ENCODE data around the gene GAPT.

The GAPT gene

GRCh38 chr5:58491216-58491892 is at the start of gene GAPT:
Gene GAPT, plus strand, starts transcription at chr5:58491435. Its CDS starts 3,102 bp downstream, at chr5:58494537.
- no peak for DNase-seq

- no peak for DNase-seq
Observed at GRCh38 chr5:58444805-58445204, 46.4 kb upstream of the GAPT start.

GRCh38 chr5:58446024-58446423 is 45.2 kb upstream of the GAPT start:
- no peak for DNase-seq

GRCh38 chr5:58447226-58447625 is 44.0 kb upstream of the GAPT start:
- no peak for DNase-seq

- no peak for DNase-seq
Observed at GRCh38 chr5:58450018-58450417, 41.2 kb upstream of the GAPT start.

GRCh38 chr5:58450811-58451629 is 40.2 kb upstream of the GAPT start:
- no peak for DNase-seq

- DNase-seq = no peak
Observed at GRCh38 chr5:58451732-58452565, 39.3 kb upstream of the GAPT start.

- no peak for DNase-seq
Observed at GRCh38 chr5:58452566-58453258, 38.5 kb upstream of the GAPT start.

- DNase-seq = no peak
Observed at GRCh38 chr5:58453306-58453705, 37.9 kb upstream of the GAPT start.

- no peak for DNase-seq
Observed at GRCh38 chr5:58454025-58454424, 37.2 kb upstream of the GAPT start.

- DNase-seq = no peak
Observed at GRCh38 chr5:58455066-58455465, 36.2 kb upstream of the GAPT start.

- DNase-seq = no peak
Observed at GRCh38 chr5:58455480-58455879, 35.8 kb upstream of the GAPT start.

- no peak for DNase-seq
Observed at GRCh38 chr5:58456026-58456425, 35.2 kb upstream of the GAPT start.

- DNase-seq = no peak
Observed at GRCh38 chr5:58456486-58456885, 34.7 kb upstream of the GAPT start.

- DNase-seq = no peak
Observed at GRCh38 chr5:58457050-58457449, 34.2 kb upstream of the GAPT start.

GRCh38 chr5:58458141-58458742 is 33.0 kb upstream of the GAPT start:
- DNase-seq = no peak

- DNase-seq = no peak
Observed at GRCh38 chr5:58458743-58459145, 32.5 kb upstream of the GAPT start.

GRCh38 chr5:58459146-58460001 is 31.9 kb upstream of the GAPT start:
- DNase-seq = no peak

GRCh38 chr5:58460002-58460731 is 31.1 kb upstream of the GAPT start, which contains the start of gene PLK2:
Gene PLK2, minus strand, starts transcription at chr5:58460086. Its CDS starts 127 bp downstream, at chr5:58459959.
- peak; percentile 41 for DNase-seq

GRCh38 chr5:58460732-58461286 is 30.4 kb upstream of the GAPT start:
- DNase-seq = peak; percentile 50
